ENCODE measurements around the gene APBA2.

GRCh38 chr15:28885128-28885629 is 595 bp upstream of the APBA2 start:
- TF ChIP-seq, protein P1, sequence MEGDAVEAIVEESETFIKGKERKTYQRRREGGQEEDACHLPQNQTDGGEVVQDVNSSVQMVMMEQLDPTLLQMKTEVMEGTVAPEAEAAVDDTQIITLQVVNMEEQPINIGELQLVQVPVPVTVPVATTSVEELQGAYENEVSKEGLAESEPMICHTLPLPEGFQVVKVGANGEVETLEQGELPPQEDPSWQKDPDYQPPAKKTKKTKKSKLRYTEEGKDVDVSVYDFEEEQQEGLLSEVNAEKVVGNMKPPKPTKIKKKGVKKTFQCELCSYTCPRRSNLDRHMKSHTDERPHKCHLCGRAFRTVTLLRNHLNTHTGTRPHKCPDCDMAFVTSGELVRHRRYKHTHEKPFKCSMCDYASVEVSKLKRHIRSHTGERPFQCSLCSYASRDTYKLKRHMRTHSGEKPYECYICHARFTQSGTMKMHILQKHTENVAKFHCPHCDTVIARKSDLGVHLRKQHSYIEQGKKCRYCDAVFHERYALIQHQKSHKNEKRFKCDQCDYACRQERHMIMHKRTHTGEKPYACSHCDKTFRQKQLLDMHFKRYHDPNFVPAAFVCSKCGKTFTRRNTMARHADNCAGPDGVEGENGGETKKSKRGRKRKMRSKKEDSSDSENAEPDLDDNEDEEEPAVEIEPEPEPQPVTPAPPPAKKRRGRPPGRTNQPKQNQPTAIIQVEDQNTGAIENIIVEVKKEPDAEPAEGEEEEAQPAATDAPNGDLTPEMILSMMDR (conservative IDR thresholded peaks at IDR 0.05; ENCODE audit: low read length), result no peak
- no peak for TF ChIP-seq EZH2phosphoT487 (IDR thresholded peaks at IDR 0.05; ENCODE audit: borderline replicate concordance)
